ENCODE measurements around the gene SLC43A1.
"Not testable (repeated sequence)": the region's sequence is repeated elsewhere in the genome, so short reads cannot be mapped to it uniquely, and the experiment has no call there.

SLC43A1 gene

DNA sequence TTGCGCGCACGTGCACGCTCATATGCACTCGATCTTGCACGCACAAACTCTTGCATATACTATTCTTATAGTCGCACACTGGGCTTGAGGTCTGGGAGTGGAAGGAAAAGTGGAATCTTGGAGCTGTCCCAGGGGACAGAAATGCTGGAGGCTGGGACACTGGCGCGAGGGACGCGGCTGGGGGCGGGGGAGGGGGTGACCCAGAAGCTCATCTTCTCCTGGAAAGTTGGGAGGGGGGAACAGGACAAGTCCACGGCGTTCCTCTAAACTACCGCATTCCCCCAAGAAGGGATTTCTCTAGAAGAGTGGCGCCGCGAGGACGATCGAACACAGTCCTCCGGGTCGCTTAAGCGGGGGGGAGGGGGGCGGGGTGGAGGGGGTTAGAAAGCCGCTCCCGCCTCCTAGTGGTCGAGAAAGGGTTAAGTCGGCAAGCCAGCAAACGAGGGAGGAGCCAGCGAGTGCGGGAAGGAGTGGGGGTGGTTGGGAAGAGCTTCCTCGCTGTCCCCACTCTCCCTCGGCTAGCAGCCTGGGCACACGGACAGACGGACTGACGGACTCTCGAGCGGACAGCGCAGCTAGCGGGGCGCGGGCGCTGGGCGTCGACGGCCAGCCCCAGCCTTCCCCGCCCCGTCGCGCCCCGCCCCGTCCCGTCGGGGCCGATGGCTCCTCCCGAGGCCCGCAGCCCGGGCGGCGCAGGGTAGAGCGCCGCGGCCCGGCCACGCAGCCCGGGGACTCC, 55.3 kb downstream of the SLC43A1 start, which contains the start of gene RTN4RL2:
Gene RTN4RL2, plus strand, starts transcription at position 507 of the 736 bp plus-strand sequence. CDS start 338 bp downstream, outside the sequence.
- no peak for DNase-seq

DNA sequence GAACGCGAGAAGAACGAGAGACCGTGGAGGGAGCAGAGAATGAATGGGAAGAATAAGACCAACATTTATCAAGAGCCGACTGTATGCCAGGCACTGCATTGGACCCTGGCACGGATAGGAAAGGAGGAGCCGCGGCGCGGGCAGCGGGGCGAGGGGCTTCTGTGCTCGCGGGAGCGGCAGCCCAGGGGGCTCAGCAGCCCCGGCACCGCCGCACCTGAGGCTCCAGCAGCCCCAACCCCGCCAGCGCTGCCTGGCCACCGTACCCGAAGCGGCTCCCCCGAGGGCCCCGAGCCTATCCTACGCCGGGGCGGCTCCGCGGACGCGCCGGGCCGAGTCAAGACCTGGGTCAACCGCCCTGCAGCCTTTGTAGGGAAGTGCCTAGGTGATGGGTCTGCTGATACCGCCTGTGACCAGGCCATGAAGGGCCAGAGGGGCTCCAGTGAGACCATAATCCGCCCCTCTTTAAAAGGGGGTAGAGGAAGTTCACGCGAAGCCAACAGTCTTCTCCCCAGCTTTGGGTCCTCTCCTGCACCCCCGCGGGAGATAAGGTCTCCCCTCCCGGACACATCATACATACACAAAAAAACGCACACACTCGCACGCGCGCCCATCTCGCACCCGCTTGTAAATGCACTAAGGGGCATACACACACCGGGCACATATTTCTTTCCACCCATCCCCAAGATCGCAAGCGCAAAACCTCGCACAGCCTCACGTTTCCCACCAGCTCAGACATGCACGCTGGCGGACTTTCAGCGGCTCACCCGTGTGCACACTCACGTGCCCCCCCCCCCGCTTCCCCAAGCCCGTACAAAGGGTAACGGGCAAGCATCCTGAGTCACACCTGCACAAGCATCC, 56.1 kb downstream of the SLC43A1 start:
- DNase-seq = no peak

DNA sequence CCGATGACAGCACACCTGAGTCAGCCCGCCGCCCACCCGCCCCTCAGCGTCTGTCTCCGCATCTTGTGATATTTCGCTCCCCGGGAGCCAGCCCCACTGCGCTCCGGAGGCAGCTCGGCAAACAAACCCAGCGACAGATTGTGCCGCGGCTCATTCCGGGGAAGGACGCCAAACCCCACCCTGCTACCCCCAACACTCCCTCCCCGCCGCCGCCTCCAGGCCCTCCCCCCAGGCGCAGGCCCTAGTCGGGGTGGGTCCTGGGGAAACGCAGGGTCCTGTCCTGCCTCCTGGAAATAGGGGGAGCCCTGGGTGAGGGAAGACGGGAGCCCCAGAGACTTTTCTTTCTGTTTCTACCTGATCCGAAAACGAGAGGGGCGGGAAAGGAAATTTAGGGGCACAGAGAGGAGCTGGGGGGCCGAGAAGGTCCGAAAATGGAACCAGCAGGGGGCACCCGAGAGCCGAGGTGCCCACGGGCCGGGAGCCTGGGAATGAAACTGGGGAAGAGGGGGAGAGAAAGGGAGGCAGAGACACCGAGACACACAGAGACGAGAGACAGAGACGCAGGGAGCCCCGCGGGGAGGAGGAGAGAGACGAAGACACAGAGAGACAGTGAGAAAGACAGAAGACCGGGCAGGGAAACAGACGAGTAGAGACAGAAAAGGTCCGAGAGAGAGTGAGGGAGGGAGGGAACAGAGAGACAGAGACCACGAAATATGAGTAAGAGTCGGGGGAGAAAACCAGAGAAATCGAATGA, 56.9 kb downstream of the SLC43A1 start:
- no peak for DNase-seq

DNA sequence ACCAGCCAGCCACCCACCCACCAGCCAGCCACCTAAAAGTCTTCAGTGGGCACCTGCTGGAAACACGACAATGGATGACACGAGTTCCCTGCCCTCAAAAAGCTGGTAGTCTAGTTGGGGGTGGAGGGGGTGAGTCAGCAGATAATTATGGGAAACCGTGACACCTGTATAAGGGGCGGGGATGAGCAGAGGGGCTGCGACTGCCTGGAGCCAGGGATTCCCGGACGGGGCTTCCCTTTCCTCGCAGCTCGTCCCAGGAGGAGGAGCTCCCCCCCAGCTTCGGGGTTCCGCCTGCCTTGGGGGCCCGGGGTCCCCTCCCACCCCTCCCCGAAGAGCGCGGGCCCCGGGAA, 57.5 kb downstream of the SLC43A1 start:
- no peak for DNase-seq

DNA sequence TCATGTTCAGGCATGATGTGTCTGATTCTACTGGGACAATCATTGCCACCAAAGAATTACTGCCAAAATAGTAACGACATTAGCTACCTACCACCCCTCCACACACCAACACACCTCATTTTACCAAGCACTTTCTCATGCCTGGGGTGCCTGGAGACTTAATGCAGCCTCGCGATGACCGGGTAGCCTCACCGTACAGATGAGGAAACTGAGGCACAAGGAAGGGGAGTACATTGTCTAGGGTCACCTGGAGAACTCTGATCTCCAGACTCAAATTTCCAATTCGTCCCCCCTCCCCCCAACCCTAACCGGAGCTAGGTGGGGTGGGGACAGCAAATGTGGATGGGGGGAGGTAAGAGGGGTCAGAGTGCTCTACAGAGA, 57.9 kb downstream of the SLC43A1 start:
- DNase-seq = no peak

DNA sequence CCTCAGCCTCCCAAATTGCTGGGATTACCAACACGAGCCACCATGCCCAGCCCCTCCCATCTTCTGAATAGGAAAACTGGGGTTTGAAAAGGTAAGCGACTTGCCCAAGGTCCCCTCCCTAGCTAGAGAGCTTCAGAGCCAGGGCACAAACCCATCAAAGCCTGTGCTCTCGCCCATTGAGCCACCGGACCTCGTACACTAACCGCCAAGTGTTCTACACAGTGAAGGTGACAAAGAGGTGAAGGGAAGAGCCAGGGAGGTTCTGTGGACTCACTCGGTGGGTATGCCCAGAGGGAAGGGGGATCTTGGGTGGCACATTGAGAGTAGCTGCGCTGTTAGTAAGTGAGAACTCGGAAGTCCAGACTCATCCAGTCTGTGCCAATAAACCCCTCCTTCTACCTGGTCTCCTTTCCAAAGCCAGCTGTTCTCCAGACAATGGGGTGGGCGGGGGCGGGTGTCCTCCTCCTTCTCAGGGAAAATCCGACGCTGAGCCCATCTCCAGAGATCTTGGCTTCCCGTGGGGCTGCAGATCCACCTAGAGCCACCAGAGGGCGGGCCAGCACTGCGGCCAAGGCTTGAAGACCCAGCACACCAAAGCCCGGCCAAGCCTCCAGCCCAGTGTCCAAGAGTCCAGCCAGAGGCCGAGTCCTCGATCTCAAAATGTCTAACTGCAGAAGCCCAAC, 58.4 kb downstream of the SLC43A1 start:
- no peak for DNase-seq

DNA sequence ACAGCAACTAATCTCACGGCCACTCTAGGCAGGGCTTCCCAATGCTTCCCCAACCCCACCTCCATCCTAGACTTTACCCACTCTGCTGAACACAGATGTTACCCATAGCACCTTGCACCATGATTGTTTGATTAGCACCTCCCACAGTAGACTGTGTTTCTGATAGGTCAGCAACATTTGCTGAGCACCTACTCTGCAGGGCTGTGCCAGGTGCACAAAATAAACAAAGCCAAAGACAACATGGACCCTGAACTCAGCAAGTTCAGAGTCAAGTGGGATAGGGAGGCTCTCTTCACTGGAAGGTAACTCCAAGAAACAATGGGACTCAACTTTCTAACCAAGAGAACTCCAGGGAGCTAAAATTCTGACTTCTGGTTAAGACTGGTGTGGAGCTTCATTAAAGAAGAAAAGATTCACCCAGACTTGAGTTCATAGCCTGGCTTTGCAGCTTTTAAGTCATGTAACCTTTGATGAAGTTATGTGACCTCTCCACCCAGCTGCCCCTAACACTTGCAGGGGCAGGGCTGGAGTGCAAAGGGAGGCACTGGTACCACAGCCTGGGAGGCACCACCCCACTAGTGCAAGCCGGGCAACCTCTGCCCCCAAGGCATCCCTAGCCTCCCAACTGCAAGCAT, 61.8 kb downstream of the SLC43A1 start:
- no peak for DNase-seq

DNA sequence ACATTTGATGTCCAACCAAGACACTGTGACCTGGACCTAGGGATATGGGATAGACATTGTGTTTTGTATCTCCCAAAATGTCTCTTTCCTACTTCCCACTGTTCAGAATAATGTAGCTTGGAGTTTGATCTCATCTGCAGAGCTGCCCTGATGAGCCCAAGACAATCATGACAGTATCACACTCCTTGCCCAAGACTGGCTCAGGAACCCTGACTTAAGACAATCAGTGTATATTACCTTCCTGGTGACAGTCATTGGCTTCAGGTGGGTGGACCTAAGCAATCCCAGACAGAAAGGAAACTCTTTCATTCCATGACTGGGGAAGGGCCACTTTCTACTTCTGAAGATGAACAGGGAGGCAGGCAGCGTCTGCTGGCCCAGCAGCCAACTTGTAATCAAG, 69.4 kb downstream of the SLC43A1 start:
- DNase-seq = no peak

DNA sequence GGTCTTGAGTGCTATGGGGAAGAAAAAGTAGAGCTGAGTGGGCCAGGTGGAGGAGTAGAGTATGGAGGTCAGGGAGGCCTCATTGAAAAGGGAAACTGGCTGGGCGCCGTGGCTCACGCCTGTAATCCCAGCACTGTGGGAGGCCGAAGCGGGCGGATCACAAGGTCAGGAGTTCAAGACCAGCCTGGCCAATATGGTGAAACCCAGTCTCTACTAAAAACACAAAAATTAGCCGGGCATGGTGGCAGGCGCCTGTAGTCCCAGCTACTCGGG, 70.4 kb downstream of the SLC43A1 start:
- not testable (repeated sequence) for DNase-seq

DNA sequence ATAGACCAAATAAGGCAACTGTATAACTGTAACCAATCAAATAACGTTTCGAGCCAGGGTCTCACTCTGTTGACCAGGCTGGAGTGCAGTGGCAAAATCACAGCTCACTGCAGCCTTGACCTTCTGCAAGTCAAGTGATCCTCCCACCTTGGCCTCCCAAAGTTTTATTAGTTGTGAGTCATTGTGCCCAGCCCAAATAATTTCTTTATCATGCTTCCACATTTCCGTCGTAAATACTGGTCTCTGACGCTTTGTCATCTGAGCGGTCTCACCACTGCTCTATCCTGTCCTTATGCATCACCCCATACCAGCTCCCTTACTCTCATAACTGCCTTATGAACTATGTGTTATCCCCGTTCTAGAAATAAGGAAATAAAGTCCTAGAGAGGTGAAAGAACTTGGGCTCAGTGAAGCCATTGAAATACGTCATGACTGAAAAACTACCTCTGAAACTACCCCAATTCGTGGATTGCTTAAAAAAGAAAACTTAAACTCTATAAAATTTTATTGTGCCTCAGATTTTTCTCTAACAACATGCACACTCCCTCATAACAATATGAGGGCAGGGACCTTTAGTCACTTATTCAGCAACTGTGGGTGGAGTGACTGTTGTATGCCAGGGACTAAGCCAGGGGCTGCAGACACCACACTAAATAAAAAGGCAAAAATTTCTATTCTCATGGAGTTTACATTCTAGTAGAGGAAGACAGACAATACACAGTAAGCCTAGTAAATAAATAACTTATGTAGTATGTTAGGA, 71.0 kb downstream of the SLC43A1 start:
- DNase-seq = no peak

DNA sequence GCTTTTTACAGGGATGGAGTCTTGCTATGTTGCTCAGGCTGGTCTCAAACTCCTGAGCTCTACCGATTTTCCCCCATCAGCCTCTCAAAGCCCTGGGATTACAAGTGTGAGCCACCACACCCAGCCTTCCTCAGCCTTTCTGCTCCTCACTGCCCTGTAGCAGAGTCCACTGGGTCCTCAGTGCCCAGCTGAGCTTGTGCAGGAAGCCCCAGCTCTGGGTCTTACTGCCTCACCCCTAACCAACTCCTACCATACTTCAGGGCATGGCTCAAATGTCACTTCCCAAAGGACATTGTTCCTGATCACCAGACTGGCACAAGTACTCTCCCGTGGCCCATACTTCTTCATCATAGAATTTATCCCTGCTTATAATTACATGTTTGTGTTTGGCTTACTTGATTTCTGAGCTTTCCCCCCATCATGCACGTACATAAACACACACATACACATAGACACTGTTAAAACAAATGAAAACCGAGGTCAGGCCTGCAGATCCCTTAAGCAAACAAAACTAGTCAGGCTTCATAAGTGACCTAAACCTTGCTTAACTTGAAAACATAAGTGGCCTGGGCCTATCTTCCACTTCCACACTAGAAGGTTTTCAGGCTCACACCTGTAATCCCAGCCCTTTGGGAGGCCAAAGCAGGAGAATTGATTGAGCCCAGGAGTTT, 74.6 kb downstream of the SLC43A1 start:
- DNase-seq = no peak

DNA sequence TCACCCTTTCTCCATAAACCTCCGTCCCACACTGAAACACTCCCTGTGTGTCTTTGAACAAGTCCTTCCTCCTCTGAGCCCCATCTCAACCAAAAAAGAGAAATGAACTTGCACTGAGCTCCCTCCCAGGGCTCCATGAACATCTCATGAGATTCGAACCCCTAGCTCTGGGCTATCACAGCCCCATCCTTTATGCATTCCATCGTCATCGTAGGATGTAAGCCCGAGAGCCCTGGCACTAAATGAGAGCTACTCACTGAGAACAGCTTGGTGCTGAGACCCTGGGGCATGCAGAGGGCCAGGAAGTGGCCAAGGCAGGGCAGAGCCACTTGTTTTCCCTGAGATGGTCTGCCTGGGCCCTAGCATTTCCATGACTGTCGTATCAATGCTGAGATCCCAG, 75.7 kb downstream of the SLC43A1 start:
- DNase-seq = no peak

DNA sequence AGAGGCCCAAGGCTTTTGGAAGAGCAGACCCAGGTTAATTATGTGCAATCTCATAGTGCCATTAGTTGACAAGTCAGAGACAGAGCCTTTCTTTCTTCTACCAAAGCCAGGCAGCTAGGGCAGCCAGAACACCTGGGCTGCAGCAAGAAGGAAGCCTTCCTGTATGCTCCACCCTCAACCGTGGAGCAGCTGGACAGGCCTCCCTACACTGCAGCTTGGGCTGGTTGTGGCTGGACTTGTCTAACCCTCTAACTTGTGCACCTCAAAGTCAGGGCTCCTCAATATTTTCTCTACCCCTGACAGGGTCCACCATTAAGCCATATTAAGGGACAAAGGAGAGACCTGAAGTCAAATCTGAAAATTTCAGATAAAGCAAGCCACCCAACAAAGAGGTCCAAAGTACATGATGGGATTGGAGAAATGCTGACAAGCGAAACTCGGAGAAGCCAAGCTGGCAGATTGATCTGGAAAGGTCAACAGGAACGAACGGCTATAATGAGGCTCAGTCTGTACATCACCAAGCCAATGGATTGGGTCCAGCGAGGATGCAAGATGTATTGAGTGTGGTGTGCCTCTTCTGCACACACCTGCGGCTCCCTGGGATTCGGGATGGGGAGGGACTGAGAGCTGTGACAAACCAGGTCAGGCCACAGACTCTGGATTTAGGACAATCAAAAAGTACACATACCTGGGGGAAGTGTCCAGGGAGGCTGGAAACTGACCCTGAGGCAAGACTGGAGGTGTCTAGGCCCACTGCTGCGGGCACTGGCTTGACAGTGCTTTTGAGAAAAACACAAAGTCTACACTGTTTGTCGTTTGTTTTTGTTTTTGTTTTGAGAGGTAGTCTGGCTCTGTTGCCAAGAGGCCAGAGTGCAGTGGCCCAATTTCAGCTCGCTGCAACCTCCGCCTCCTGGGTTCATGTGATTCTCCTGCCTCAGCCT, 76.9 kb downstream of the SLC43A1 start:
- no peak for DNase-seq

DNA sequence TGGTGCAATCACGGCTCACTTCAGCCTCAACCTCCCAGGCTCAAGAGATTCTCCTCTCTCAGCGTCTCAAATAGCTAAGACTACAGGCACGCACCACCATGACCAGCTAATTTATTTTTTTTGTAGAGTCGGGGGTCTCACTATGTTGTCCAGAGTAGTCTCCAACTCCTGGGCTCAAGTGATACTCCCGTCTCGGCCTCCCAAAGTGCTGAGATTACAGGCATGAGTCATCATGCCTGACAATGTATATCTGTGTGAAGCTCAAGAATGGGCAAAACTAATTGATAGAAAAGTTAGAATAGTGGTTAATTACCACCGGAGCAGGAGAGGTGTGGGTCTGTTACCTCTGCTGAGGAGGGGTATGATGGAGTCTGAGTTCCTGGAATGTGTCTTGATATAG, 79.5 kb downstream of the SLC43A1 start:
- DNase-seq = no peak

DNA sequence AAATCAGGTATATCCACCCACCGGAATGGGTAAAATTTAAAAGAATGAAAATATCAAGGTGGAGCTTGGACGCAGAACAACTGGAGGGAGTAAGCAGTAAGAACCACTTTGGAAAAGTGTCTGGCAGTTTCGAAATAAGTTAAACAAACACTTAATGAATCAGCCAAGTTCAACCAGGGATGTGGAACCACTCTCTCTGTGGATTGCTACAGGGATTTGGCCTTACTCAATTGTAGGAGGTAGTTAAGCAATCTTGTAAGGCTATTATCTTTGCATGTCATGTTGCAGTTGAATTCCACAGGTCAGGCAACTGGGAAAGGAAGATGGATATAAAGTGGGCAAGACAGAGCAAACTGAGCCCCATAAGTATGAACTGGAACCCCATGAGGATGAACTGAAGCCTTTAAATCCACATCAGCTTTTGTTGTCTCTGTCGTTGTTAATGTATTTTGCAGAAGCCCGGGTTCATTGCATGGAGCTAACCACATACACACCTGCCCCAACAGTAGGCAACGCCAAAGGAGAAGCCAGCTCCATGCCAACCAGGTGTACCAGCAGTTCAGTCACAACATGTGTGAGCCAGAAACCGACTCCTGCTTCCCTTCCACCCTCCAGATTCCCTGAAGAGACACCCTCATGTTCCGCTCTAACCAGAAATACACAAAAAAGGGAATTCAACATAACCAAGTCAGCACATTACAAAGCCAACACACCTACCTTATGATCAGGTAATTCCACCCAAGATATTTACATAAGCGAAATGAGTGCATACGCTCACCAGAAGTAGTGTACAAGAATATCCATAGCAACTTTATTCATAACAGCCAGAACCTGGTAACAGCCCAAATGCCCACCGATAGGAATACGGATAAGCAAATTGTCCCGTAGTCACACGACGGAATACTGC, 80.6 kb downstream of the SLC43A1 start:
- no peak for DNase-seq
